SK-N-SH treated with all-trans-retinoic acid at 6 μM for 48 hours (cell line): ENCODE data around the gene SMARCC2.

ENCODE experiments used
- ATAC-seq: fragments of 200-7000 bp; cut with Tn5 transposase; 3 replicates; pipeline ENCODE4 v1.9.1; 2020; ENCODE audit warnings: mild to moderate bottlenecking, moderate library complexity
- BACH2 ChIP-seq: fragments of 250-450 bp; sonication (Bioruptor Pico); IDR thresholded peaks from 2 replicates; pipeline ENCODE4 v1.9.0; 2021; ENCODE audit warnings: mild to moderate bottlenecking, borderline replicate concordance
- CSDC2 ChIP-seq: fragments of 250-450 bp; sonication (Bioruptor Pico); IDR thresholded peaks from 2 replicates; pipeline ENCODE4 v1.5.0; 2020; ENCODE audit warnings: mild to moderate bottlenecking, moderate library complexity
- CSRNP3 ChIP-seq: fragments of 250-450 bp; sonication (Bioruptor Pico); IDR thresholded peaks from 2 replicates; pipeline ENCODE4 v1.5.1; 2021; ENCODE audit warnings: mild to moderate bottlenecking, moderate library complexity
- ESRRG ChIP-seq: fragments of 250-450 bp; sonication (Bioruptor Pico); IDR thresholded peaks from 2 replicates; pipeline ENCODE4 v1.6.1; 2021; ENCODE audit warnings: mild to moderate bottlenecking
- GLIS3 ChIP-seq: fragments of 250-450 bp; sonication (Bioruptor Pico); IDR thresholded peaks from 2 replicates; pipeline ENCODE4 v1.5.0; 2020; ENCODE audit warnings: mild to moderate bottlenecking, moderate library complexity
- ISL1 ChIP-seq: fragments of 250-450 bp; sonication (Bioruptor Pico); IDR thresholded peaks from 2 replicates; pipeline ENCODE4 v2.1.2; 2022; ENCODE audit warnings: mild to moderate bottlenecking, moderate library complexity
- PATZ1 ChIP-seq: fragments of 250-450 bp; sonication (Bioruptor Pico); IDR thresholded peaks from 2 replicates; pipeline ENCODE4 v1.8.0; 2020; ENCODE audit warnings: mild to moderate bottlenecking, moderate library complexity, borderline replicate concordance
- POU6F1 ChIP-seq: fragments of 250-450 bp; sonication (Bioruptor Pico); IDR thresholded peaks from 2 replicates; pipeline ENCODE4 v1.8.0; 2021; ENCODE audit warnings: low read depth, mild to moderate bottlenecking, moderate library complexity, borderline replicate concordance
- PPARA ChIP-seq: fragments of 250-450 bp; sonication (Bioruptor Pico); IDR thresholded peaks from 2 replicates; pipeline ENCODE4 v1.5.0; 2020; ENCODE audit warnings: mild to moderate bottlenecking, borderline replicate concordance
- RARB ChIP-seq: fragments of 250-450 bp; sonication (Bioruptor Pico); IDR thresholded peaks from 2 replicates; pipeline ENCODE4 v1.8.0; 2021; ENCODE audit warnings: mild to moderate bottlenecking, moderate library complexity
- SNAI2 ChIP-seq: fragments of 250-450 bp; sonication (Bioruptor Pico); IDR thresholded peaks from 2 replicates; pipeline ENCODE4 v1.5.0; 2020; ENCODE audit warnings: mild to moderate bottlenecking, moderate library complexity
- TCF4 ChIP-seq: fragments of 250-450 bp; sonication (Bioruptor Pico); IDR thresholded peaks from 2 replicates; pipeline ENCODE4 v1.8.0; 2021; ENCODE audit warnings: mild to moderate bottlenecking, moderate library complexity, borderline replicate concordance
- TOX ChIP-seq: fragments of 250-450 bp; sonication (Bioruptor Pico); IDR thresholded peaks from 2 replicates; pipeline ENCODE4 v1.8.0; 2021; ENCODE audit warnings: mild to moderate bottlenecking, moderate library complexity, borderline replicate concordance
- TSHZ2 ChIP-seq: fragments of 250-450 bp; sonication (Bioruptor Pico); IDR thresholded peaks from 2 replicates; pipeline ENCODE4 v1.5.0; 2020; ENCODE audit warnings: mild to moderate bottlenecking, moderate library complexity
- ZC3H10 ChIP-seq: fragments of 250-450 bp; sonication (Bioruptor Pico); IDR thresholded peaks from 2 replicates; pipeline ENCODE4 v1.5.1; 2021; ENCODE audit warnings: mild to moderate bottlenecking, moderate library complexity
- ZFP3 ChIP-seq: fragments of 250-450 bp; sonication (Bioruptor Pico); IDR thresholded peaks from 2 replicates; pipeline ENCODE4 v1.5.0; 2020; ENCODE audit warnings: mild to moderate bottlenecking, moderate library complexity
- ZFP30 ChIP-seq: fragments of 450-650 bp; formaldehyde crosslinking; IDR thresholded peaks from 2 replicates; pipeline ENCODE4 v1.5.0; 2022; ENCODE audit warnings: mild to moderate bottlenecking, moderate library complexity
- ZNF565 ChIP-seq: fragments of 450-650 bp; formaldehyde crosslinking; conservative IDR thresholded peaks from 2 replicates; pipeline ENCODE4 v1.5.0; 2020; ENCODE audit warnings: low read depth, mild to moderate bottlenecking, moderate library complexity
- ZNF70 ChIP-seq: fragments of 450-650 bp; formaldehyde crosslinking; IDR thresholded peaks from 2 replicates; pipeline ENCODE4 v1.5.0; 2020; ENCODE audit warnings: mild to moderate bottlenecking, moderate library complexity
- ZNF8 ChIP-seq: fragments of 450-650 bp; formaldehyde crosslinking; IDR thresholded peaks from 2 replicates; pipeline ENCODE4 v1.5.0; 2020; ENCODE audit warnings: mild to moderate bottlenecking, moderate library complexity

SMARCC2 gene

GRCh38 chr12:56130876-56131275 lies 58.4 kb downstream of the SMARCC2 start (continued):
- TF ChIP-seq CSRNP3 (CRISPR knock-in tag) (no peak), PPARA (CRISPR knock-in tag) (no peak), CSDC2 (no peak), TOX (CRISPR knock-in tag) (no peak)

GRCh38 chr12:56129942-56130495 lies 59.3 kb downstream of the SMARCC2 start:
- no peak for TF ChIP-seq TSHZ2 (CRISPR knock-in tag)
- TF ChIP-seq GLIS3 (CRISPR knock-in tag): no peak
- no peak for TF ChIP-seq RARB (CRISPR knock-in tag)
- TF ChIP-seq CSDC2: no peak
- TF ChIP-seq ISL1 (CRISPR knock-in tag): no peak
- TF ChIP-seq POU6F1 (CRISPR knock-in tag): no peak
- TF ChIP-seq ZFP30: no peak
- ATAC-seq: no peak

- TF ChIP-seq ZNF8 (no peak), POU6F1 (CRISPR knock-in tag) (no peak), SNAI2 (CRISPR knock-in tag) (no peak), TOX (CRISPR knock-in tag) (no peak), BACH2 (CRISPR knock-in tag) (no peak), PPARA (CRISPR knock-in tag) (no peak), ESRRG (CRISPR knock-in tag) (no peak), CSDC2 (no peak), ISL1 (CRISPR knock-in tag) (no peak), ZFP3 (CRISPR knock-in tag) (no peak), RARB (CRISPR knock-in tag) (no peak), ZC3H10 (CRISPR knock-in tag) (no peak), ZNF70 (CRISPR knock-in tag) (no peak), ZNF565 (CRISPR knock-in tag) (no peak)
- peak; percentile 66 for ATAC-seq
Observed at GRCh38 chr12:56129206-56129941, 59.9 kb downstream of the SMARCC2 start.

- no peak for TF ChIP-seq POU6F1 (CRISPR knock-in tag)
- TF ChIP-seq PATZ1 (CRISPR knock-in tag): no peak
- no peak for TF ChIP-seq CSDC2
- TF ChIP-seq TCF4: no peak
- no peak for TF ChIP-seq ZFP3 (CRISPR knock-in tag)
- TF ChIP-seq ESRRG (CRISPR knock-in tag): no peak
- no peak for TF ChIP-seq TSHZ2 (CRISPR knock-in tag)
- TF ChIP-seq RARB (CRISPR knock-in tag): no peak
- ATAC-seq: peak; percentile 34
Observed at GRCh38 chr12:56128670-56129205, 60.5 kb downstream of the SMARCC2 start.
